PC-3 (cell line): Measurements from ENCODE around the gene TRMT5.

ENCODE experiments used
- EZH2phosphoT487 ChIP-seq: fragments of 300-600 bp; sonication (generic); IDR thresholded peaks from 2 replicates; pipeline ENCODE4 v1.6.1; 2018; ENCODE audit warnings: mild to moderate bottlenecking, antibody characterized with exemption, low read length, borderline replicate concordance
- TF ChIP-seq, protein P1 (sequence below): fragments of 300-600 bp; sonication (generic); conservative IDR thresholded peaks from 2 replicates; pipeline ENCODE4 v1.5.1; 2017; ENCODE audit warnings: antibody characterized with exemption, low read depth, mild to moderate bottlenecking, low read length

DNA sequence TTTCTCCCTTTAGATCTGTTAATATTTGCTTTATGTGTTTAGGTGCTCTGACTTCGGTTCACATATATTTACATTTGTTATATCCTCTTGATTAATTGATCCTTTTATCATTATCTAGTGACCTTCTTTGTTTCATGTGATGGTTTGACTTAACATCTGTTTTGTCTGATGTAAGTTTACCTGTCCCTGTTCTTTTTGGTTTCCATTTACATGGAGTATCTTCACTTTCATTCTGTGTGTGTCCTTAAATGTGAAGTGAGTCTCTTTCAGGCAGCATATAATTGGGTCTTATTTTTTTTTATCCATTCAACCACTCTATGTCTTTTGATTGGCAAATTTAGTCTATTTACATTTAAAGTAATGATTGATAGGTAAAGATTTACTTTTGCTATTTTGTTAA lies 24.2 kb downstream of the TRMT5 start:
- TF ChIP-seq, protein P1, sequence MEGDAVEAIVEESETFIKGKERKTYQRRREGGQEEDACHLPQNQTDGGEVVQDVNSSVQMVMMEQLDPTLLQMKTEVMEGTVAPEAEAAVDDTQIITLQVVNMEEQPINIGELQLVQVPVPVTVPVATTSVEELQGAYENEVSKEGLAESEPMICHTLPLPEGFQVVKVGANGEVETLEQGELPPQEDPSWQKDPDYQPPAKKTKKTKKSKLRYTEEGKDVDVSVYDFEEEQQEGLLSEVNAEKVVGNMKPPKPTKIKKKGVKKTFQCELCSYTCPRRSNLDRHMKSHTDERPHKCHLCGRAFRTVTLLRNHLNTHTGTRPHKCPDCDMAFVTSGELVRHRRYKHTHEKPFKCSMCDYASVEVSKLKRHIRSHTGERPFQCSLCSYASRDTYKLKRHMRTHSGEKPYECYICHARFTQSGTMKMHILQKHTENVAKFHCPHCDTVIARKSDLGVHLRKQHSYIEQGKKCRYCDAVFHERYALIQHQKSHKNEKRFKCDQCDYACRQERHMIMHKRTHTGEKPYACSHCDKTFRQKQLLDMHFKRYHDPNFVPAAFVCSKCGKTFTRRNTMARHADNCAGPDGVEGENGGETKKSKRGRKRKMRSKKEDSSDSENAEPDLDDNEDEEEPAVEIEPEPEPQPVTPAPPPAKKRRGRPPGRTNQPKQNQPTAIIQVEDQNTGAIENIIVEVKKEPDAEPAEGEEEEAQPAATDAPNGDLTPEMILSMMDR = no peak
- no peak for TF ChIP-seq EZH2phosphoT487
